Mucosa of descending colon (tissue), 3 donors: ENCODE results near the gene OR7G3. TPM values are rescaled to one million over a fixed set of nuclear protein-coding genes. Genes with fewer than 3 reads are reported as not detected.

Experiments used
- ATAC-seq: fragments of 200-7000 bp; cut with Tn5 transposase; one replicate; pipeline ENCODE4 v1.9.1; 2020; ENCODE audit warnings: mild to moderate bottlenecking, moderate library complexity
- DNase-seq, 3 donors: peaks; one replicate each; pipeline ENCODE4 v3.0.0-alpha.2; 2020
- H3K36me3 ChIP-seq: fragments of 200-600 bp; one replicate; pipeline ENCODE4 v1.8.0; 2021; ENCODE audit warnings: low read depth, mild to moderate bottlenecking
- H3K4me1 ChIP-seq: fragments of 200-600 bp; one replicate; pipeline ENCODE4 v1.8.0; 2021; ENCODE audit warnings: low read depth, mild to moderate bottlenecking
- H3K4me3 ChIP-seq: fragments of 200-600 bp; one replicate; pipeline ENCODE4 v1.8.0; 2021; ENCODE audit warnings: mild to moderate bottlenecking
- H3K9me3 ChIP-seq: fragments of 200-600 bp; one replicate; pipeline ENCODE4 v1.8.0; 2021; ENCODE audit warnings: mild to moderate bottlenecking
- intact Hi-C, 2 donors: fragments of 100-400 bp; cut with DNase I in 1 of 2; cut with micrococcal nuclease in 1 of 2; formaldehyde crosslinking; loops; one replicate each; pipeline versions ENCODE4 v1.11.0 to v1.11.1; 2022; cut with DNase I, micrococcal nuclease
- total RNA-seq, 3 donors: library from RNA; stranded (reverse); fragmentation: NEBNext Ultra II Directional in 2 of 3; extraction: Animal tissue kit (Norgen Biotek cat#: 25700) in 2 of 3; gene quantifications; one replicate each; pipeline versions ENCODE4 v1.2.1 to v1.2.4, GENCODE V29; 2021 to 2023
- TF ChIP-seq, protein P1 (sequence below): fragments of 200-600 bp; IDR thresholded peaks from one replicate; pipeline ENCODE4 v1.8.0; 2022; ENCODE audit warnings: antibody characterized with exemption, mild to moderate bottlenecking
- donor health status: DM: no; HTN: no; CAD: no; lungs with moderate emphysema.
- donor health status: DM: no; HTN: no; CAD: no.
- donor health status: DM: no; HTN: yes; CAD: no.

Gene OR7G3
- total RNA-seq, 3 donors from 2014 or later: not detected

DNA sequence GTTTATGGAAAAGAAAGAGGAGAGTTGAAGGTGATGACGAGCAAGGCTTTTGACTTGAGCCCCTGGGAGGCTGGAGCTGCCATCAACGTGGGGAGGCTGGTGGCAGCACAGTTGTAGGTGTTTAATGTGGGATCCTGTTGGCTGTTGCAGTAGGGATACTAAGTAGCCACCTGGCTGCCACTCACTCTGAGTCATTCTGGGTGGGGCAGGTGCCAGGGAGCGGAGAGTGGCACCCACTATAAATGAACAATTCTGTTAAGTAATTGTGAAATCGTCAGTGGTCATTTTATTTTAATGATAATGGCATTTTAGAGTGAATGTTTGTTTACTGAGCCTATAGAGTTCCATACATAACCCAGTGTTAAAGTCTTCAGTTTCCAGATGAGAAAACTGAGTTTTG, 23.2 kb upstream of the OR7G3 start:
- Histone ChIP-seq H3K4me1 (no peaks in the 10 kb centered on the region), H3K4me3 (no peak overlapping the region), H3K36me3 (no peaks in the 10 kb centered on the region), H3K9me3 (peaks cover 52% of the 10 kb centered on the region)
- no peak for DNase-seq
- ATAC-seq: peak; percentile 47
- TF ChIP-seq, protein P1, sequence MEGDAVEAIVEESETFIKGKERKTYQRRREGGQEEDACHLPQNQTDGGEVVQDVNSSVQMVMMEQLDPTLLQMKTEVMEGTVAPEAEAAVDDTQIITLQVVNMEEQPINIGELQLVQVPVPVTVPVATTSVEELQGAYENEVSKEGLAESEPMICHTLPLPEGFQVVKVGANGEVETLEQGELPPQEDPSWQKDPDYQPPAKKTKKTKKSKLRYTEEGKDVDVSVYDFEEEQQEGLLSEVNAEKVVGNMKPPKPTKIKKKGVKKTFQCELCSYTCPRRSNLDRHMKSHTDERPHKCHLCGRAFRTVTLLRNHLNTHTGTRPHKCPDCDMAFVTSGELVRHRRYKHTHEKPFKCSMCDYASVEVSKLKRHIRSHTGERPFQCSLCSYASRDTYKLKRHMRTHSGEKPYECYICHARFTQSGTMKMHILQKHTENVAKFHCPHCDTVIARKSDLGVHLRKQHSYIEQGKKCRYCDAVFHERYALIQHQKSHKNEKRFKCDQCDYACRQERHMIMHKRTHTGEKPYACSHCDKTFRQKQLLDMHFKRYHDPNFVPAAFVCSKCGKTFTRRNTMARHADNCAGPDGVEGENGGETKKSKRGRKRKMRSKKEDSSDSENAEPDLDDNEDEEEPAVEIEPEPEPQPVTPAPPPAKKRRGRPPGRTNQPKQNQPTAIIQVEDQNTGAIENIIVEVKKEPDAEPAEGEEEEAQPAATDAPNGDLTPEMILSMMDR: no peak
- intact Hi-C loops: no loop called here

DNA sequence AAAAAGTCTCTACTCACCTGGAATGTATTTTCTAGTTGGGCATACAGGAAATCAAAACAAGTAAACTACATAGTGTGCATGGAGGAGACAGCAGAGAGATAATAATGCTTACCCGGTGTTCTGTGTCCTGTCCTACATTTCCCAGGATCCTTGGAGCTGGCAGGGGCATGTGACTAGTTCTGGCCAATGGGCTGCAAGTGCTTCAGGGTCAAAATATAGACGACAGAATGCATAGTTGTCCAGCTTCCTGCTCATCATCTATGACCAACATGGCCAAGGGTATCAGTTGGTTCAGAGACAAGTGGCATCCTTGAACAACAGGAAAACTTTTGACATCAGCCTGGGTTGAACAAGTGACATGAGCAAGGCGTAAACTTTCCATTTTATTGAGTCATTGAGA, 21.9 kb upstream of the OR7G3 start:
- Histone ChIP-seq H3K9me3 (peaks cover 54% of the 10 kb centered on the region), H3K36me3 (no peaks in the 10 kb centered on the region), H3K4me1 (no peaks in the 10 kb centered on the region), H3K4me3 (no peak overlapping the region)
- no peak for ATAC-seq
- no peak for DNase-seq
- TF ChIP-seq, protein P1: no peak
- intact Hi-C loops: no loop called here

DNA sequence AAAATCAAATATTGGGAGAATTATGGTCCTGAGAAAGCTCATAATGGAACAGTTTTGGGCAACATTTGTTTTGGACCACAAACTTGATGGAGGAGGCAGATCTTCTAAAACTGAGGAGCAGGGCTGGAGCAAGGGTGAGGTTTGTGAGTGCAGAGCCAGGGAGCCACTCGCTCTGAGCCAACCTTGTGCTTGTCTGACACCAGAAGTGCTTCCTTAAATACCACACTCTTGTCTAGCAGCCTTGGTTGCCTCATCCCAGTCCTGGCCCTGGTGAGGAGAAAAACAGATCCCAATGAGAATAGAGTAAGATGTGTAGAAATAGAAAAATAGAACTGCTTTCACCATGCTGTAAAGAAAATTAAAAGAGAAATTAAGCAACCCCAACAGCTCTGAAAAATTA, 20.1 kb upstream of the OR7G3 start:
- Histone ChIP-seq H3K4me3 (no peak overlapping the region), H3K36me3 (no peaks in the 10 kb centered on the region), H3K4me1 (peaks cover under 1% of the 10 kb centered on the region), H3K9me3 (peaks cover 38% of the 10 kb centered on the region)
- TF ChIP-seq, protein P1: no peak
- DNase-seq (no peak), ATAC-seq (no peak)
- intact Hi-C loops: no loop called here

DNA sequence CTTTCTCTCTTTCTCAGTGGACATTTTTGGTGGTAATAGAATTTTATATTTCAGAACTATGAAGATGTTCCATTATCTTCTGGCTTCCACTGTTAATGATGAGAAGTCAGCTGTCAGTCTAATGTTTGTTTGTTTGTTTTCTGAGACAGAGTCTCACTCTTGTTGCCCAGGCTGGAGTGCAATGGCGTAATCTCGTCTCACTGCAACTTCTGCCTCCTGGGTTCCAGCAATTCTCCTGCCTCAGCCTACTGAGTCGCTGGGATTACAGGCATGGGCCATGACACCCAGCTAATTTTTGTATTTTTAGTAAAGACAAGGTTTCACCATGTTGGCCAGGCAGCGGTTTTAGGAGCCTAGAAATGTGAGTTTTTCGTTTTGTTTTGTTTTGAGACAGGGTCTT, 18.2 kb upstream of the OR7G3 start:
- no peaks in the 10 kb centered on the region for H3K36me3 ChIP-seq
- TF ChIP-seq, protein P1: no peak
- DNase-seq: no peak

DNA sequence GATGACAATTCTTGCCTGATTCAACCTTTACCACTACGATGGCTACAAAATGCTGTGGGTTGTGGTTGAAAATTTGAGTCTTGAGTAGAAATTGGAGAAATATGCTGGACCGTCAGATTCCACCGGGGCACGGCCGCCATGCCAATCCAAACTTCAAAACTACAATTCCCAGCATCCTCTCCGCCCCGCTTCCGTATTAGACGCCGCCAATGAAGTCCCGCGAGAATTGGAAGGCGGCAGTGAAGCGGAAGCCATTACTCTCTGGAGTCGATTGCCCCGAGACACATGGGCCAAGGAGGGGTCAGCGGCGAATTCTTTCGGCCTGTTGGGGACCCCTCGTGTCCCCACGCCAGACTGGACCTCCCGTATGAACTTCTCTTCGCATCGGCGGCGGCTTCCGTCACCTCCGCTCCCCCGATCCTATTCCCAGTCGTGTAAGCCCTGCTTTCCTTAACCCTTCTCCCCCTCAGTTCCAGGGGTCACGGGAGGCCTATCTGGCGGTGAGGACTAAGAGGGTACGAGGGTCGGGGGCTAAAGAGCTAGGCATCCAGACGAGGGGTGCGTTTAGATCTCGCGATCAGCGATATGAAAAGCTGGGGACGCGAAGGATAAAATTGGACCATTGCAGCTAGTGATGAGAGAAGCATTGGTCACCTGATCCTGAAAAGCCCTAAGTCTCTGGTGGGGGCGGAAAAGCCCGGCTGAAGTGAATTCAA, 13.6 kb upstream of the OR7G3 start, which contains the start of gene ZNF317:
Gene ZNF317 (plus strand): TSS at position 239 of the 716 bp plus-strand sequence. CDS start 15,620 bp downstream, outside the sequence.
- TF ChIP-seq, protein P1: no peak
- peaks cover 15% of the 10 kb centered on the region for H3K4me1 ChIP-seq
- ATAC-seq (peak; percentile 99), DNase-seq (peak; percentile 91 to 99 (median 91))
- intact Hi-C loops: no loop called here
- H3K4me3 ChIP-seq: peak within 1 kb of the TSS; percentile 65
- H3K9me3 ChIP-seq: peaks cover 17% of the 10 kb centered on the region
- no peaks in the 10 kb centered on the region for H3K36me3 ChIP-seq

More for the DNA sequence above, 18.2 kb upstream of the OR7G3 start:
- no peak for ATAC-seq
- intact Hi-C loops: no loop called here
- H3K4me1 ChIP-seq: peaks cover 10% of the 10 kb centered on the region
- peaks cover 31% of the 10 kb centered on the region for H3K9me3 ChIP-seq
- H3K4me3 ChIP-seq: no peak overlapping the region
